SW480 (cell line): ENCODE data around the gene MTUS2.

Experiments used
- DNase-seq: peaks from one replicate; pipeline ENCODE4 v3.0.0-alpha.2; 2016; ENCODE audit warnings: low spot score

Gene MTUS2

DNA sequence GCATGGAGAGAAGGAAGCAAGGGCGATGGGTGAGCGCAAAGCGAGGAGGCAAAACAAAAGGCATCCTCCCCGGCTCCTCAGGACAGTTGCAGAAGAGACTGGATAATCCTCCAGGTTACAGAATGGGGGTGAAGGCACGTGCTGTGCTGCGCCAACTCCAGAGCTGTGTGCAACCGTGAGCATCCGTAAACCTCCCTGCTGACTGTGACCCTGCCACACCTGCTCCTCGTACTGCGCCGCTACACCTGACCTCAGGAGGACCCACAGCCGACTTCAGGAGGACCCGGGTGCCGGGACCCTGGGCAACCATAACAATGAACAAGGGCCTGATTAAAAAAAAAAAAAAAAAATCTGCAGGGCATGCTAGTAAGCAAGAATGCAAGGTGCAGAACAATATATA is 706.6 kb downstream of the MTUS2 start:
- no peak for DNase-seq

DNA sequence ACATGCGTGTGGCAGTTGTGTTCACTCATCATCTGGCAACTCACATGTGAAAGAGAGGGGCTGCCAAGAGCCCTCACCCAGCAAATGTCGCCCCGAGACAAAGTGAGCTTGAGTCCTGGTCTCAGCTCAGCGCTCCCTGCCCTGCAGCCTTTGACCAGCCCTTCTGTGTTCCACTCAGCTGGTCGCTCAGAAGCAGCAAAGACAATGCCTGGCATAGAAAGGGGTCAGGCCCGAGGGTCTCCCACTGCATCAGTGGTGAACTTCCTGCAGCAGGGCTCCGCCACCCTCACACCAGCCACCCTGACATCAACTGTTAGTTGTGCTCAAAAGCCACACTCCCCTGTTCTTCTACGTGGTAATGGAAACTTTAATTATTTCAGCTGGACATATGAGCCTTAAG is 707.4 kb downstream of the MTUS2 start:
- no peak for DNase-seq

DNA sequence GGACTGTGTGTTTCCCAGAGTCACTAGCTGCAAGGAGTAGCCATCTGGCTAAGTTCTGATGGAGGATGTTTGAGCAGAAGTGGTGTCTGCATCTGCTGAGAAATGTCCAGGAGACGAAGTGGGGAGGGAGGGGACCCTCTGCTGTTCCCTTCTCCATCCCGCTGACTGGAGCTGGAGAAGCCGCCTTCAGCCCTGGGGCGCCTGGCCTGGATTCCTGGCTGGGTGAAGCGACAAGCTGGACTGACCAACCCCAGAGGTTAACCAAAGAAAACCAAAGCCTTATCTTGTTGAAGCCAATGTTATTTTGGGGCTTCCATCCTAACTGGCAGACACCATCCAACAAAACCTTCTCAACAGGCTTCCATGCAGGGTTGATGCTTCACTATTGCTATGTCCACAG is 707.8 kb downstream of the MTUS2 start:
- no peak for DNase-seq

GRCh38 chr13:29529754-29530153 is 709.6 kb downstream of the MTUS2 start:
- no peak for DNase-seq

- DNase-seq, result no peak
Observed at GRCh38 chr13:29530901-29531300, 710.8 kb downstream of the MTUS2 start.

GRCh38 chr13:29532116-29532515 is 712.0 kb downstream of the MTUS2 start:
- no peak for DNase-seq

GRCh38 chr13:29532821-29533220 is 712.7 kb downstream of the MTUS2 start:
- DNase-seq, result no peak

DNA sequence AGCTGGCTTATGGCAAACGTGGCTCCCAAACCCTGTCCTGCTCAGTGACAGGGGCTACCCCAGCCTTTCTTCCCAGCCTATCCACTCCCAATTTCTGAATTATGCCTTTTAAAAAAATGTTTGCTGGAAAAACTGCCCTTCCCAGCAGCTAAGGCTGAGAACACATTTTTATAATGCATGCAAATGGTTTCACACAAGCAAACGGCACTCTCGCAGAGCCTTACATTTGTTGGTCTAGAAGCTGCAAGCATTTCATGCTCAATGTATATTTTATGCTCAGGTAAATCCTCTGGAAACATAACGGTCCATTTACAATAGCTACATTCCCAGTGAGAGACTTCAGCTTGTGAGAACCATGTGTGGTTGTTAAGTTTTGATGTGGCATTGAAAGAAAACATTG is 713.9 kb downstream of the MTUS2 start:
- DNase-seq, result no peak

DNA sequence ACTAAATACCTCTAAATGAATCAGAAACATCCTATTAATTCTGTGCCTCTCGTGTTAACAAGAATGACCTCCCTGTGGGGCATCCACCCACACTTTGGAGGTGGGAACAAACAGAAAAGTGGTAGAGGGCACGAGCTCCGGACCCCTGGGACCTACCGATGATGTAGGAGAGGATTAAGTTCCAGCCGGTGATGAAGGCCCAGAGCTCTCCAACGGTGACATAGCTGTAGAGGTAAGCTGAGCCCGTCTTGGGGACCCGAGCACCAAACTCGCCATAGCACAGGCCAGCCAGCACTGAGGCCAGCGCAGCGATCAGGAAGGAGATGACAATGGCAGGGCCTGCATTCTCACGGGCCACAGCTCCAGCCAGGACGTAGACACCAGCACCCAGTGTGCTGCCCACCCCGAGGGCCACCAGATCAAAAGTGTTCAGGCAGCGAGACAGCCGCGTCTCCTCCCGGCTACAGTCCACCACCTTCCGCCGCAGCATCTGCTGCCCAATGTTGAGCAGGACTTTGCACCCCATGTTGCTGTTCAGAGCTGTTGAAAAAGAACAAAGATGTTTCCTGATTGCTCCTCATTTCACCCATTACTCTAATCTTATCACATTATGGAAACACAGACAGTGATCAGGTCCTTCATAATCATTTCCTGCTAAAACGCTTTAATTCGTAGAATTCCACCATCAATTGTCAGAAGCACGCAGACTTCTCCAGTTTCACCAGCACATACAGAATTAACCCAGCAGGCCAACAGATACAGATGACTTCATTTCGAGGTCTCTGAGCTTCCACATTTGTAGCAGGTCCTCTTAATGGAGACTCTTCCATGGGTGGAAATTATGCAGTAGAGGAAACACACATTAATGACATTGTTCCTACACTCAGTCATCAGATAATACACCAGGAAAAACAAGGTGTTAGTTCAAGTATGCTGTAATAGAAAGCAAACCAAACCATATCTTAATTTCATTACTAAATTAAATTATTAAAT is 715.8 kb downstream of the MTUS2 start:
- no peak for DNase-seq

DNA sequence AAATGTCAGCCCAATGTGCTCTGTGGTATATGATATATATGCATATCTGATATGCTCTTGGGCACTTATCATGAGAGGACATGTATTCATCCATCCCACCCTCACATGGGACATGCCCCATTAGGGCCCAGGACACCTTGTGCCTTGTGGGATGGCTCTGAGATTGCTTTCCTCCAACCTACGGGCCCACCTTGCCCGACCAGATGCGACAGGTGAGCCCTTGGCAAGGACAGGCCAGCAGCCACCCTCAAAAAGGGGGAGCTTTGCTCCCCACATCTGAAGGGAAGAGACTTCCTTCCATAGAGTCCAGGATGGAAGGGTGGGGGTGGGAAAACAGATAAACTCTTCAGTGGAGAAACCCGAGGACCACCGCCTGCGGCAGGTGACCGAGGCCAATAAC is 716.7 kb downstream of the MTUS2 start:
- no peak for DNase-seq

DNA sequence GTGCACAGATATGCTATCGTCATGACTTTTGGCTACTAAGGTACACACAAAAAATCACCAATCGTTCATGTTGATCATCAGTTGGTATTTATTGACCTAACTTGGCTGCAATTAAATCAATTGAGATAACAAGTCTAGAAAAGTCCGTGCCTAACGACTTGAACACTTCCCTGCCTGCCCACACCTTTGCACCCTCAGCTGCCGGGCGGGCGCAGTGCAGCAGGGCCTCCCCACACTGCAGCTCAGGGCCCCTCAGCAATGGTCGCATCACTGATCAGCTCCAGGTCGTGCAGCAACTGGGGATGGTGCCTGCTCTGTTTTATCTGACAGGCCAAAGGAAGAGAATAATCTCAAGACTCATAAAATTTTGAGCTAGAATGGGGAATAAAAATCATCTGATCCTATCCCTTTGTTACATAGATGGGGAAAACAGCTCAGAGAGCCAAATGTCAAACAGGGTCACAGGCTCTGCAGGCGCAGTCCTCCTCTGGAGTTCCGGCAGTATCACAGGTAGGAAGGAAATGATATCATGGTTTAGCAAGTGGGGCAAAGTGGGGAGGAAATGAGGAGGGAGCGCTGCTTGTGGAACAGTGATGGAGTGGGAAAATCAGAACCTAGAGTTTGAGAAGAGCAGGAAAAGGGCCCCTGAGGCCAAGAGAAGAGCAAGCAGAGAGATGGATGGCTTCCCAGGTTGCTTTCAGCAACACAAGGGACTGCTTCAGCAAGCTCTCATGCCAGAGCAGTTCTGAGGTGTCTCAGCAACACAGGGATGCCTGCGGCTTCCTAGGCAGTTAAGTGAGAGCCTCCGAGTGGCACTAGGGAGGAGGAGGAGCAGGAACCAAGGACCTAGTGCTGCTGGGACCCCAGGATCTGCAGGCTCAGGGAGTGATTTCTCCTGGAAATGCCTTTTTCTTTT is 717.9 kb downstream of the MTUS2 start:
- DNase-seq, result no peak

GRCh38 chr13:29538652-29539040 is 718.5 kb downstream of the MTUS2 start:
- DNase-seq, result no peak

DNA sequence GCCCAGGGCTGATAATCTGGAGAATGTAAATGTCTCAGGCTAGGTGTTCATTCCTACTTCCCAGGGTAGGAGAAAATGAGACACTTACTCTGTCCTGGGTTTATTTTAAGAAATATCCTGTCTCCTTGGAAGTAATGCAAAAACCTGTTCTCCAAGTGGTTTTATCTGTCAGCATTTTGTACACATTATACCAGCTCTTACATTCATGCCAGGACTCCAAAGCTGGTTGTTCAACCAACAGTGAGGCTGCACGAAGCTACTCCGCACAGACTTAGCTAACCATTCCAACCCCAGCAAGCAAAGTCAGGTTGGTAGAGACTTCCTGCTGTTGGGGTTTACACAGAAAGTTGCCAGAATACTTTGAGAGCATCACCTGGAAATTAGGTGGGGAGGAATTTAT is 719.7 kb downstream of the MTUS2 start:
- no peak for DNase-seq

DNA sequence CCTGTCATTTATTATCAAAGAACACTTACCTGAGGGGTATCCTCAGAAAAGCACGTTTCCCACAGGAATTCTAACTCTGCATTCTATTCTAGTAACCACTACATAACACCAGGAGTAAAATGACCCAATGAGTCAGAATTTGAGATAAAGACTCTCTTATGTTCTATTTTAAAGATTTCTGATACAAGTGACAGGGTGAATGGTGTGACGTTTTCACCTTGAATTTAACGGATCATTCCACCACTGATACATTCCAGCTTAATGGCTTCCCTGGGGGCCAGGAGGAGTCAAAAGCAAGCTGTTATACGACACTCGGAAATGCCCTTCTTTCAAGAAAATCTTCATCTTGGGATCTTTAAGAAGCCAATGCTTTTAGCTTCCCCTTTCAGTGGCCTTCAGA is 720.2 kb downstream of the MTUS2 start:
- no peak for DNase-seq

- DNase-seq, result no peak
Observed at GRCh38 chr13:29540799-29541198, 720.7 kb downstream of the MTUS2 start.

DNA sequence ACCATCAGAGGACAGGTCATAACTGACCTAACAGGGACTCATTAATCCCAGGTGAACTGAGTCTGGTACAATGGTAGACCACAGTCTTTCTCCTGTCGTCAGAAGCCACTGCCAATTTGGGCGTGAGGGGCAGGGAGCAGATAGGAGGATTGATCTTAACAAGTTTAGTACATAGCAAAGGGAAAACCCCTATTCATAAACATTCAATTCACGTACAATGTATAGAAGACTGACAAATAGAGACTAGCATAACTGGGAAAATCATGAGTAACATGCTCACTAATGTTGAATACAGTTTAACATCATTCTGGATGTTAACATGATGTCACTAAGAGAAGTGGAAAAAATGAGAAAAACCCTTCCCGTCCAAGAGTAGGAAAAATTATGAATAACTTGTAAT is 721.3 kb downstream of the MTUS2 start:
- no peak for DNase-seq

DNA sequence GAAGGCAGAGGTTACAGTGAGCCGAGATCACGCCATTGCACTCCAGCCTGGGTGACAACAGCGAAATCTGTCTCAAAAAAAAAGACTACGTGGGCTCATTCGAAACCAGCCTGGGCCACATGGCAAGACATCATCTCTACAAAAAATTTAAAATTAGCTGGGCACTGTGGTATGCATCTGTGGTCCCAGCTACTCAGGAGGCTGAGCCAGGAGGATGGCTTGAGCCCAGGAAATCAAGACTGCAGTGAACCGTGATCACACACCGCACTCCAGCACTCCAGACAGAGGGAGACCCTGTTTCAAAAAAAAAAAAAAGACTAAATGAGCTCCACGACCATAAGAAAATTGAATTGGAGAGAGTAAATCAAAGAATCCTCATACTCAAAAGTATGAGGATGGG is 722.2 kb downstream of the MTUS2 start:
- no peak for DNase-seq

- peak; percentile 11 for DNase-seq
Observed at GRCh38 chr13:29543230-29544215, 723.4 kb downstream of the MTUS2 start.

DNA sequence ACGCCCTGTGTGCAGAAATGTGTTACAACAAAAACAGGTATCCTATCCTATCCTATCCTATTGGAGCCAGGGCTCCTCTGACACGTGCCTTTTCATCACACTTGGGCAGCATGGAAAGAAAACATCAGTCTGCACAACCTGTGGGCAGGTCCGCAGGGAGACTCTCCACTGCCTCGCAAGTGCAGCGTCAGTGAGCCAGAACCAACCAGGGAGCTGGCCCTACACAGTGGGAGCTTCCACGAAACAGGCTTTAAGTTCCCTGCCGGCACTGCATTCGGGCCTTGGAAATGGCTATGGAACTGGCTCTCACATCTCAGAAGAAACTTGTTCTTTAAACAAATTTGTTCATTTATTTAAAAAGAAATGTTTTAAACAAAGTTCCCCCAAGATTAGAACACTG is 725.8 kb downstream of the MTUS2 start:
- DNase-seq, result no peak

DNA sequence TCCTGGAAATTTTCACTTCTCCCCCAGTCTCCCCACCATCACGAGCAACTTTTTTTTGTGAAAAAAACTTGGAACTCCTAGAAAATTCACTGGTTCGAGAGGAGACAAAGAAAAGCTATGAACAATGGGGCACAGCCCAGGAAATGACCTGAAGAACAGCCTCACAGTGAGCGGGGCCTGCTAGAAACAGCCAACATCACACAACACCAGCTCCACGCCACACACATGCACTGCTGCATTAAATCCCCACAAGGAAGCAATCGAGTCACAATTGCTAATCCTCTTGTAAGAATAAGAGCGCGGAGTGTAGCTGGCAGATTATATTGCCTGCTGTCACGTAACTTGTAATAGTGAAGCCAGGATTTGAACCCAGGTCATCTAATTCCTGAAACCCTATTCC is 726.5 kb downstream of the MTUS2 start:
- DNase-seq, result no peak

GRCh38 chr13:29547153-29547552 is 727.0 kb downstream of the MTUS2 start:
- no peak for DNase-seq

DNA sequence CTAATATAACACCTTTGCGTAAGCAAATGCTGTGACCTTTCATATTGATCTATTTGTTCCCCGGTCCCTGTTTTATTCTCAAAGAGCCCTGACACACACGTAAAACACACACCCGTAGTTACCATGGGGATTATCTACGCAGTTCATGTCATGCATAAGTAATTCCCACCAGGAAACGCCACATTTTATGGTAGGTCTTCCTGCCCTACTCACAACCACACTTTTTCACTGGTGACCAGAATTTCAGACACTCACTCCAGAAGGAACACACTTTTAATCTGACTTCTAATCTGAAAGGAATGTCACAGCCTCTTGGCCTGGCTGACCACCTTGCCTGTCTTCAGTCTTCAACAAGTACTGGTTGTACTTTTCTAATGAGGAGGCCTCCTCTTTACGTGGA is 728.6 kb downstream of the MTUS2 start:
- no peak for DNase-seq
